ENCODE data around the gene NBPF19.
"Not testable (repeated sequence)": the region's sequence is repeated elsewhere in the genome, so short reads cannot be mapped to it uniquely, and the experiment has no call there.

NBPF19 gene, protein sequence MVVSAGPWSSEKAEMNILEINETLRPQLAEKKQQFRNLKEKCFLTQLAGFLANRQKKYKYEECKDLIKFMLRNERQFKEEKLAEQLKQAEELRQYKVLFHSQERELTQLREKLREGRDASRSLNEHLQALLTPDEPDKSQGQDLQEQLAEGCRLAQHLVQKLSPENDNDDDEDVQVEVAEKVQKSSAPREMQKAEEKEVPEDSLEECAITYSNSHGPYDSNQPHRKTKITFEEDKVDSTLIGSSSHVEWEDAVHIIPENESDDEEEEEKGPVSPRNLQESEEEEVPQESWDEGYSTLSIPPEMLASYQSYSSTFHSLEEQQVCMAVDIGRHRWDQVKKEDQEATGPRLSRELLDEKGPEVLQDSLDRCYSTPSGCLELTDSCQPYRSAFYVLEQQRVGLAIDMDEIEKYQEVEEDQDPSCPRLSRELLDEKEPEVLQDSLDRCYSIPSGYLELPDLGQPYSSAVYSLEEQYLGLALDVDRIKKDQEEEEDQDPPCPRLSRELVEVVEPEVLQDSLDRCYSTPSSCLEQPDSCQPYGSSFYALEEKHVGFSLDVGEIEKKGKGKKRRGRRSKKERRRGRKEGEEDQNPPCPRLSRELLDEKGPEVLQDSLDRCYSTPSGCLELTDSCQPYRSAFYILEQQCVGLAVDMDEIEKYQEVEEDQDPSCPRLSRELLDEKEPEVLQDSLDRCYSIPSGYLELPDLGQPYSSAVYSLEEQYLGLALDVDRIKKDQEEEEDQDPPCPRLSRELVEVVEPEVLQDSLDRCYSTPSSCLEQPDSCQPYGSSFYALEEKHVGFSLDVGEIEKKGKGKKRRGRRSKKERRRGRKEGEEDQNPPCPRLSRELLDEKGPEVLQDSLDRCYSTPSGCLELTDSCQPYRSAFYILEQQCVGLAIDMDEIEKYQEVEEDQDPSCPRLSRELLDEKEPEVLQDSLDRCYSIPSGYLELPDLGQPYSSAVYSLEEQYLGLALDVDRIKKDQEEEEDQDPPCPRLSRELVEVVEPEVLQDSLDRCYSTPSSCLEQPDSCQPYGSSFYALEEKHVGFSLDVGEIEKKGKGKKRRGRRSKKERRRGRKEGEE (N-terminal part only)

DNA sequence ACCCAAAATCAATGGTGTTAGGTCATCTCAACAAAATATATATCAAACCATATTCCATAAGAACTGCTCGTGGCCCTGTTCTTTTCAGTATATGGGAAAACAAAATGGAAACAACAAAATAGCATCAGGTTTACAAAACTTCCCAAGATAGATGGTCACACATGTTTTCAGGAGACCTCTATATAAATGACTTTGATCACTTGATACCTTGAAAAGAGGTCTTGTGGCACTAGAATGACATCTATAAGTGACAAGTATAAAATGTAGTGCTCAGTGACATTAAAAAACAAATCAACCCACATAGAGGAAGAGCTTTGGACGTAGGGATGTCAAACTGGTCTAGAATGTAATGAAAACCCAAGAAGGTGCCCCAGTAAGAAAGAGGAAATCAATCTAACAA is at the start of gene NBPF19:
TSS of gene NBPF19 (plus strand) at position 301 of the 400 bp plus-strand sequence. CDS start 888 bp downstream, outside the sequence.
- not testable (repeated sequence) for DNase-seq

DNA sequence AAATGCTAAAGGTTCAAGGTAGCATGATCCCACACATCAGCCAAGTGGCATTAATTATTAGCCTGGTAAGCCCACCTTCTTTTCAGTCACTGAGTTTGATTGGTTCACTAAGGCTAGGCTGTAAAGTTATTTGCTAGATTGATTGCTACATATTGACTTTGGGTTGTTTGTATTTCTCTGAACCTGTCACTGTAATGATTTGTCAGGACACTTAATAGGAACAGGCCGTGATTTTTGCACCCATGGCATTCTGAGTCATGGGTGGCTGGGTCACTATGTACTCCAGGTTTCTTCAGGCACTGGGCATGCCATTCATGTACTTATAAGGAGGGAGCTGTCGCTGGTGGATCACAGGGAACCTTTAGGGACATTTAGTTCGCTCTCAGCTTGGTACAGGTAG is 46.5 kb upstream of the NBPF19 start:
- not testable (repeated sequence) for DNase-seq

DNA sequence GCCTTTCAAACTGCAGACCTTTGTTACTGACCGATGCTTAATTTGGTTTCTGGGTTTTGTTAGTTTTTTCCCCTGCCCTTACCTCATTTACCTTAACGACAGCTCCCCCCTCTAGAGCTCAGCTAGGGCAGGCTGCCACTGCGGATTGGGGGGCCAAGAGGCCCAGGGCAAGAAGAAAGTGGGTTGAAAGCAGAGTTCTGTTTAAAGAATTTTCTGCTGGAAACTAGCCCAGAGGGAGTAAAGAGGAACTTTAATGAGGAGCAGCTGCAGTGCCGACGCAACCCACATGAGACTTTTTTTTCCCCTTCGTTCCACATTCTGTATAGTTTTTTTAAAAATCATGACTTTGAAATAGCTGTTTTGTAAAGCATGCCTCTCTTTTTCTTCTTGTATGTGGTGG is 29.4 kb upstream of the NBPF19 start:
- DNase-seq, result not testable (repeated sequence)

GRCh38 chr1:149452196-149452595 is 22.6 kb upstream of the NBPF19 start:
- DNase-seq, result not testable (repeated sequence)

- not testable (repeated sequence) for DNase-seq
These were observed 22.2 kb upstream of the NBPF19 start for GRCh38 chr1:149452652-149453051.

- DNase-seq, result not testable (repeated sequence)
These were observed 83.5 kb downstream of the NBPF19 start for GRCh38 chr1:149558350-149558825.

DNA sequence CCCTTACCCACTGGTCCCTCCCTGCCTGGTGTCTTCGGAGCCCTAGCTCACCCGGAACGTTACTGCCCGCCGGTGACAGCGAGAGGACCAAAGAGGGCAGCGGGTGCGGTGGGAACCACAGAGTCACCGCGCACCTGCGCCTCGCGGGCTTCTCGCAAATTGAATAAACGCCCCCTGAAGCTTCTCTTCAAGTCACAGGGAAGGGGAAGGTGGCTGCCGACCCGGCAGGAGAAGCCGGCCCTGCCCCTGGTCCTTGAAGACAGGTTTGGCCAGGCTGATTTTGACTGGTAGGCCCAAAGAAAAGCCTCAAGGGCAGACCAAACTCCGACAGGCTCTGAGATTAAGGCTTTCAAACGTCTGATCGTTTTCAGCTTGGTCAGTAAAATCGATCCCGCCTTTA is 87.0 kb downstream of the NBPF19 start:
- not testable (repeated sequence) for DNase-seq

DNA sequence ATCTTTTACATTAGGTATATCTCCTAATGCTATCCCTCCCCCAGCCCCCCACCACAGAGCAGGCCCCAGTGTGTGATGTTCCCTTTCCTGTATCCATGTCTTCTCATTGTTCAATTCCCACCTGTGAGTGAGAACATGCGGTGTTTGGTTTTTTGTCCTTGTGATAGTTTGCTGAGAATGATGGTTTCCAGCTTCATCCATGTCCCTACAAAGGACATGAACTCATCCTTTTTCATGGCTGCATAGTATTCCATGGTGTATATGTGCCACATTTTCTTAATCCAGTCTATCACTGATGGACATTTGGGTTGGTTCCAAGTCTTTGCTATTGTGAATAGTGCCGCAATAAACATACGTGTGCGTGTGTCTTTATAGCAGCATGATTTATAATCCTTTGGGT is 90.6 kb downstream of the NBPF19 start:
- DNase-seq, result not testable (repeated sequence)

DNA sequence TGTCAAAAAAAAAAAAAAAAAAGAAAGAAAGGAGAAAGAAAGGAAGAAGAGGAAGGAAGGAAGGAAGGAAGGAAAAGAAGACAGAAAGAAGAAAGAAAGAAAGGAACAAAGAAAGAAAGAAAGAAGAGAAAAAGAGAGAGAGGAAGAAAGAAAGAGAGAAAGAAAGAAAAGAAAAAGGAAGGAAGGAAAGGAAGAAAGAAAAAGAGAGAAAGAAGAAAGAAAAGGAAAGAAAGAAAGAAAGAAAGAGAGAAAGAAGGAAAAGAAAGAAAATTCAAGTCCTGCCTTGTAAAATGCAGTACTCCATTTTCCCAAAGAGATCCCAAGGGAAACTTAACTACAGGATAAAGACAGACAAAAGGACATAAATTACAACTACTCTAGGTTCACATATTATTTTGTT is 97.9 kb downstream of the NBPF19 start:
- not testable (repeated sequence) for DNase-seq

DNA sequence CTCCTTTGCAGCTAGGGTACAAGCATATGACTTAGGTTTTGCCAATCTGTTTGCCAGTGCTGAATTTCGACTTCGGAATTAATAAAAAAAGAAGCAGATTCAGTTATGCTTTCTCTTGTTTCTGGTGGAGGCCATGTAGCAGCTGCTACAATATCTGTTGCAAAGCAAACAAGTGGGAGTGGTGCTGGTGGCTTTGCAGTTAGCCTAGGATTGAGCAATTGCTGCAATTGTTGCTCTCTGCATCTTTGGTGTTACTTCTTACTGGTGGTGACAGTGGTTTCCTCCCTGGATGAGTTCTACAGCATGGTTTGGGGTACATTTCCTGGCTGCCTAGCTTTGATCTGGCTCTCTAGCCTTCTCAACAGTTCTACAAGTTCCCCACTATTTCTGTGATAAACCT is 110.7 kb downstream of the NBPF19 start:
- DNase-seq, result not testable (repeated sequence)
